WTC11 (cell line): ENCODE measurements around the gene RRBP1. TPM values are rescaled to one million over a fixed set of nuclear protein-coding genes. Genes with fewer than 3 reads are reported as not detected.

Experiments
- ATAC-seq: fragments of 200-7000 bp; cut with Tn5 transposase; 2 replicates; pipeline ENCODE4 v1.10.0; 2021; ENCODE audit warnings: mild to moderate bottlenecking, moderate library complexity
- CTCF ChIA-PET: fragments of 300-600 bp; sonication (Branson Sonifier 250); formaldehyde crosslinking; loops from one replicate; lab custom pipeline; 2021; ENCODE audit warnings: antibody characterized with exemption; lab: Charles Lee
- POLR2A ChIA-PET: fragments of 350-600 bp; sonication (Branson Sonifier 250); formaldehyde crosslinking; loops from one replicate; lab custom pipeline; 2021; ENCODE audit warnings: antibody characterized with exemption; lab: Charles Lee
- DNase-seq: peaks from one replicate; pipeline ENCODE4 v3.0.0; 2021; ENCODE audit warnings: low spot score
- H3K27ac Mint-ChIP-seq: 2 replicates; pipeline ENCODE4 v1.8.0; 2021; ENCODE audit warnings: mixed read lengths
- H3K27me3 Mint-ChIP-seq: 2 replicates; pipeline ENCODE4 v1.8.0; 2021; ENCODE audit warnings: low read depth, mild to moderate bottlenecking, moderate library complexity, mixed read lengths
- H3K36me3 Mint-ChIP-seq: 2 replicates; pipeline ENCODE4 v1.8.0; 2021; ENCODE audit warnings: mixed read lengths
- H3K4me1 Mint-ChIP-seq: 2 replicates; pipeline ENCODE4 v1.8.0; 2022; ENCODE audit warnings: mixed read lengths
- H3K4me3 Mint-ChIP-seq: 2 replicates; pipeline ENCODE4 v1.8.0; 2021; ENCODE audit warnings: mild to moderate bottlenecking, moderate library complexity, mixed read lengths
- H3K9me3 Mint-ChIP-seq: 2 replicates; pipeline ENCODE4 v1.8.0; 2021; ENCODE audit warnings: mixed read lengths
- AR ChIP-seq: fragments of 250-450 bp; sonication (Bioruptor Pico); IDR thresholded peaks from 2 replicates; pipeline ENCODE4 v1.9.0; 2021; ENCODE audit warnings: mild to moderate bottlenecking
- ATF3 ChIP-seq: sonication (generic); formaldehyde crosslinking; conservative IDR thresholded peaks from 2 replicates; pipeline ENCODE4 v1.8.1; 2022; ENCODE audit warnings: mild to moderate bottlenecking, missing genetic modification reagents
- CDX4 ChIP-seq: fragments of 250-450 bp; sonication (Bioruptor Pico); IDR thresholded peaks from 2 replicates; pipeline ENCODE4 v1.9.0; 2021; ENCODE audit warnings: moderate library complexity, mild to moderate bottlenecking, inconsistent platforms, borderline replicate concordance
- E2F1 ChIP-seq: sonication (generic); formaldehyde crosslinking; IDR thresholded peaks from 2 replicates; pipeline ENCODE4 v1.8.0; 2022; ENCODE audit warnings: mild to moderate bottlenecking, missing genetic modification reagents
- E2F4 ChIP-seq: sonication (generic); formaldehyde crosslinking; IDR thresholded peaks from 2 replicates; pipeline ENCODE4 v1.8.1; 2022; ENCODE audit warnings: low read depth, mild to moderate bottlenecking, moderate library complexity, missing genetic modification reagents, borderline replicate concordance
- FOXP4 ChIP-seq: sonication (generic); formaldehyde crosslinking; IDR thresholded peaks from 2 replicates; pipeline ENCODE4 v1.8.0; 2022; ENCODE audit warnings: mild to moderate bottlenecking, missing genetic modification reagents
- GABPB1 ChIP-seq: sonication (generic); formaldehyde crosslinking; IDR thresholded peaks from 2 replicates; pipeline ENCODE4 v1.8.1; 2023; ENCODE audit warnings: mild to moderate bottlenecking, missing genetic modification reagents
- GRHL2 ChIP-seq: fragments of 250-450 bp; sonication (Bioruptor Pico); IDR thresholded peaks from 2 replicates; pipeline ENCODE4 v1.8.0; 2022; ENCODE audit warnings: mild to moderate bottlenecking, moderate library complexity; ENCODE audit not compliant: insufficient replicate concordance, severe bottlenecking
- GTF2I ChIP-seq: fragments of 250-450 bp; sonication (Bioruptor Pico); conservative IDR thresholded peaks from 2 replicates; pipeline ENCODE4 v1.4.0; 2021; ENCODE audit warnings: mild to moderate bottlenecking
- JAZF1 ChIP-seq: fragments of 250-450 bp; sonication (Bioruptor Pico); IDR thresholded peaks from 2 replicates; pipeline ENCODE4 v1.9.0; 2021; ENCODE audit warnings: moderate library complexity, mild to moderate bottlenecking, inconsistent platforms
- MXD4 ChIP-seq: fragments of 250-450 bp; sonication (Bioruptor Pico); IDR thresholded peaks from 2 replicates; pipeline ENCODE4 v1.8.0; 2021; ENCODE audit warnings: mild to moderate bottlenecking, moderate library complexity, borderline replicate concordance
- MYBL2 ChIP-seq: sonication (generic); formaldehyde crosslinking; IDR thresholded peaks from 2 replicates; pipeline ENCODE4 v1.8.1; 2023; ENCODE audit warnings: mild to moderate bottlenecking, moderate library complexity, missing genetic modification reagents
- NR3C1 ChIP-seq: sonication (generic); formaldehyde crosslinking; conservative IDR thresholded peaks from 2 replicates; pipeline ENCODE4 v1.8.1; 2023; ENCODE audit warnings: low read depth, mild to moderate bottlenecking, missing genetic modification reagents
- RORB ChIP-seq: fragments of 250-450 bp; sonication (Bioruptor Pico); IDR thresholded peaks from 2 replicates; pipeline ENCODE4 v1.9.0; 2021; ENCODE audit warnings: mild to moderate bottlenecking
- SMAD4 ChIP-seq: sonication (generic); formaldehyde crosslinking; IDR thresholded peaks from 2 replicates; pipeline ENCODE4 v1.8.0; 2022; ENCODE audit warnings: mild to moderate bottlenecking, missing genetic modification reagents
- TEAD4 ChIP-seq: sonication (generic); formaldehyde crosslinking; IDR thresholded peaks from 2 replicates; pipeline ENCODE4 v1.8.0; 2022; ENCODE audit warnings: mild to moderate bottlenecking, missing genetic modification reagents
- USF2 ChIP-seq: sonication (generic); formaldehyde crosslinking; IDR thresholded peaks from 2 replicates; pipeline ENCODE4 v1.8.1; 2023; ENCODE audit warnings: mild to moderate bottlenecking, missing genetic modification reagents, moderate library complexity
- ZBTB21 ChIP-seq: sonication (generic); formaldehyde crosslinking; IDR thresholded peaks from 2 replicates; pipeline ENCODE4 v1.8.1; 2023; ENCODE audit warnings: mild to moderate bottlenecking, missing genetic modification reagents, borderline replicate concordance
- ZNF138 ChIP-seq: sonication (generic); formaldehyde crosslinking; conservative IDR thresholded peaks from 2 replicates; pipeline ENCODE4 v1.8.1; 2022; ENCODE audit warnings: mild to moderate bottlenecking, moderate library complexity, missing genetic modification reagents
- ZNF317 ChIP-seq: sonication (generic); formaldehyde crosslinking; IDR thresholded peaks from 2 replicates; pipeline ENCODE4 v1.8.1; 2023; ENCODE audit warnings: low read depth, mild to moderate bottlenecking, moderate library complexity, missing genetic modification reagents, borderline replicate concordance
- total RNA-seq: library from RNA; stranded (reverse); gene quantifications from 3 replicates; pipeline ENCODE4 v1.2.3, GENCODE V29; 2021

The RRBP1 gene
- total RNA-seq, 1 experiment from 2014 or later, result 171 TPM

- ChIA-PET POLR2A (no interaction called here), CTCF (interaction anchor here (0.6 to 1.8 kb wide), 5 partner anchors 9 to 1065 kb away, joined by 3 to 8 read pairs (median 3); partner anchors contain the start of gene RRBP1)
- no peak overlapping the region for H3K4me3 Mint-ChIP-seq
- TF ChIP-seq AR (CRISPR knock-in tag), result no peak
- no peak for TF ChIP-seq E2F4 (CRISPR knock-in tag)
- TF ChIP-seq E2F1 (CRISPR knock-in tag), result no peak
- TF ChIP-seq RORB (CRISPR knock-in tag), result no peak
- no peak for TF ChIP-seq NR3C1 (CRISPR knock-in tag)
- no peaks in the 10 kb centered on the region for H3K9me3 Mint-ChIP-seq
- ATAC-seq (no peak), DNase-seq (no peak)
- peak overlapping the region; percentile 96 for H3K27ac Mint-ChIP-seq
- no peaks in the 10 kb centered on the region for H3K27me3 Mint-ChIP-seq
- H3K4me1 Mint-ChIP-seq, result peaks cover 48% of the 10 kb centered on the region
- peaks cover 5% of the 10 kb centered on the region; the same call in 1 of the 2 replicates for H3K36me3 Mint-ChIP-seq
Observed at GRCh38 chr20:17646961-17647301, 35.1 kb downstream of the RRBP1 start.

- CTCF ChIA-PET, result interaction anchor here (0.6 to 1.8 kb wide), 9 partner anchors 8 to 1066 kb away, joined by 3 to 8 read pairs (median 3); partner anchors contain the start of gene RRBP1
- ATAC-seq (no peak), DNase-seq (no peak)
- Mint-ChIP-seq H3K36me3 (peaks cover 5% of the 10 kb centered on the region; the same call in 1 of the 2 replicates), H3K27me3 (no peaks in the 10 kb centered on the region), H3K4me1 (peaks cover 46% of the 10 kb centered on the region), H3K4me3 (no peak overlapping the region), H3K27ac (peak overlapping the region; percentile 96), H3K9me3 (no peaks in the 10 kb centered on the region)
- TF ChIP-seq MYBL2 (CRISPR knock-in tag) (no peak), TEAD4 (CRISPR knock-in tag) (no peak), GRHL2 (CRISPR knock-in tag) (no peak), ATF3 (CRISPR knock-in tag) (no peak), USF2 (no peak), GTF2I (CRISPR knock-in tag) (no peak), GABPB1 (CRISPR knock-in tag) (no peak), ZNF138 (CRISPR knock-in tag) (no peak)
- POLR2A ChIA-PET, result no interaction called here
Observed at GRCh38 chr20:17646209-17646960, 35.7 kb downstream of the RRBP1 start.

GRCh38 chr20:17645546-17646208, 36.4 kb downstream of the RRBP1 start:
- ChIA-PET POLR2A (no interaction called here), CTCF (interaction anchor here (0.7 to 1.7 kb wide), 5 partner anchors 9 to 229 kb away, joined by 3 to 8 read pairs (median 4); partner anchors contain the start of gene RRBP1)
- no peaks in the 10 kb centered on the region for H3K27me3 Mint-ChIP-seq
- H3K27ac Mint-ChIP-seq, result peak overlapping the region; percentile 57; the same call in 1 of the 2 replicates
- H3K36me3 Mint-ChIP-seq, result peaks cover 8% of the 10 kb centered on the region; the same call in 1 of the 2 replicates
- no peak overlapping the region for H3K4me3 Mint-ChIP-seq
- H3K4me1 Mint-ChIP-seq, result peaks cover 41% of the 10 kb centered on the region
- DNase-seq (no peak), ATAC-seq (no peak)
- no peaks in the 10 kb centered on the region for H3K9me3 Mint-ChIP-seq
- TF ChIP-seq JAZF1 (CRISPR knock-in tag), result no peak
- TF ChIP-seq GTF2I (CRISPR knock-in tag), result no peak
- TF ChIP-seq SMAD4 (CRISPR knock-in tag), result no peak
- no peak for TF ChIP-seq FOXP4 (CRISPR knock-in tag)
- no peak for TF ChIP-seq ZBTB21 (CRISPR knock-in tag)
- no peak for TF ChIP-seq ZNF317 (CRISPR knock-in tag)
- no peak for TF ChIP-seq MXD4
- TF ChIP-seq CDX4, result no peak
